SKM-1 (cell line): ENCODE results near the gene PEX6.
"Not testable (repeated sequence)": the region's sequence is repeated elsewhere in the genome, so short reads cannot be mapped to it uniquely, and the experiment has no call there.

Experiments
- DNase-seq: peaks from one replicate; lab custom pipeline; 2025; ENCODE audit not compliant: unreplicated experiment; lab: John Stamatoyannopoulos, UW

PEX6 gene

GRCh38 chr6:42966571-42966970 lies 12.4 kb downstream of the PEX6 start:
- no peak for DNase-seq

- peak; percentile 22 for DNase-seq
Measured at GRCh38 chr6:42963855-42964605, 15.0 kb downstream of the PEX6 start.

- no peak for DNase-seq
Measured at GRCh38 chr6:42963179-42963854, 15.7 kb downstream of the PEX6 start.

- no peak for DNase-seq
Measured at GRCh38 chr6:42962502-42963178, 16.3 kb downstream of the PEX6 start.

- no peak for DNase-seq
Measured at GRCh38 chr6:42962096-42962495, 16.9 kb downstream of the PEX6 start.

GRCh38 chr6:42961020-42961470 lies 17.9 kb downstream of the PEX6 start:
- no peak for DNase-seq

GRCh38 chr6:42960243-42961019 lies 18.6 kb downstream of the PEX6 start, which contains the start of gene GNMT:
Gene GNMT, plus strand, starts transcription at chr6:42960754. Its CDS starts 14 bp downstream, at chr6:42960768.
- DNase-seq = no peak

GRCh38 chr6:42959917-42960242 lies 19.1 kb downstream of the PEX6 start:
- no peak for DNase-seq

GRCh38 chr6:42958125-42958524 lies 20.9 kb downstream of the PEX6 start:
- no peak for DNase-seq

- DNase-seq = not testable (repeated sequence)
Measured at GRCh38 chr6:42954405-42954804, 24.6 kb downstream of the PEX6 start.

GRCh38 chr6:42952389-42952788 lies 26.6 kb downstream of the PEX6 start:
- no peak for DNase-seq

GRCh38 chr6:42947950-42948349 lies 31.0 kb downstream of the PEX6 start:
- no peak for DNase-seq

GRCh38 chr6:42942444-42942843 lies 36.5 kb downstream of the PEX6 start:
- DNase-seq = no peak

GRCh38 chr6:42941356-42941755 lies 37.6 kb downstream of the PEX6 start:
- DNase-seq = not testable (repeated sequence)

GRCh38 chr6:42940493-42941045 lies 38.4 kb downstream of the PEX6 start:
- no peak for DNase-seq

GRCh38 chr6:42939810-42940167 lies 39.2 kb downstream of the PEX6 start:
- DNase-seq = no peak

- no peak for DNase-seq
Measured at GRCh38 chr6:42938987-42939809, 39.8 kb downstream of the PEX6 start.

- no peak for DNase-seq
Measured at GRCh38 chr6:42938428-42938796, 40.6 kb downstream of the PEX6 start.

- DNase-seq = no peak
Measured at GRCh38 chr6:42937548-42938427, 41.2 kb downstream of the PEX6 start.
